Lung (tissue), 12 donors: ENCODE data around the gene NGEF. TPM values are rescaled to one million over a fixed set of nuclear protein-coding genes. Genes with fewer than 3 reads are reported as not detected.

Experiments
- ATAC-seq: fragments of 200-7000 bp; cut with Tn5 transposase; one replicate; pipeline ENCODE4 v1.9.1; 2020; ENCODE audit warnings: moderate number of reproducible peaks; ENCODE audit not compliant: insufficient read depth, low FRiP score
- DNase-seq, 3 donors: peaks; one replicate each; pipeline ENCODE4 v3.0.0-alpha.2; 2013 to 2017
- H3K27ac ChIP-seq, 2 donors: one replicate each; pipeline ENCODE4 v1.5.1; 2013; ENCODE audit warnings: mild to moderate bottlenecking in 2 of 2, moderate library complexity in 2 of 2, control low read depth in 1 of 2, inconsistent platforms in 1 of 2, low read depth in 1 of 2, low read length in 1 of 2
- H3K27me3 ChIP-seq, 3 donors: one replicate each; pipeline ENCODE4 v1.5.1; 2013; ENCODE audit warnings: low read length in 2 of 3; ENCODE audit not compliant: control insufficient read depth in 3 of 3, insufficient read depth in 3 of 3
- H3K36me3 ChIP-seq, 4 donors: one replicate each; pipeline ENCODE4 v1.5.1; 2013; ENCODE audit warnings: low read length in 4 of 4, mild to moderate bottlenecking in 1 of 4, moderate library complexity in 1 of 4; ENCODE audit not compliant: control insufficient read depth in 4 of 4, insufficient read depth in 4 of 4
- H3K4me1 ChIP-seq, 5 donors: one replicate each; pipeline ENCODE4 v1.5.1; 2013; ENCODE audit warnings: low read length in 5 of 5, mild to moderate bottlenecking in 2 of 5, moderate library complexity in 1 of 5; ENCODE audit not compliant: control insufficient read depth in 5 of 5, insufficient read depth in 5 of 5
- H3K4me3 ChIP-seq: one replicate; pipeline ENCODE4 v1.5.1; 2013; ENCODE audit warnings: mild to moderate bottlenecking, control low read depth, moderate library complexity
- H3K9ac ChIP-seq, 2 donors: one replicate each; pipeline ENCODE4 v1.5.1; 2013; ENCODE audit warnings: low read length in 2 of 2, control low read depth in 1 of 2; ENCODE audit not compliant: insufficient read depth in 1 of 2
- H3K9me3 ChIP-seq, 4 donors: one replicate each; pipeline ENCODE4 v1.5.1; 2013; ENCODE audit warnings: low read length in 3 of 4, mild to moderate bottlenecking in 1 of 4, moderate library complexity in 1 of 4; ENCODE audit not compliant: control insufficient read depth in 4 of 4, insufficient read depth in 3 of 4
- WGBS, 2 donors: extraction: QIAGEN DNeasy Blood & Tissue Kit; methylation state at CpG; one replicate each; pipeline ENCODE4 v1.1.7; 2013; 5-methylcytosine and 5-hydroxymethylcytosine counted together
- polyA plus RNA-seq, 2 donors: library from polyadenylated mRNA; stranded (reverse); fragments of 200-250 nt; gene quantifications; one replicate each; pipeline ENCODE4 v1.2.1, GENCODE V29; 2013
- total RNA-seq, 2 donors: library from RNA; depleted of rRNA in 1 of 2; stranded (reverse); fragments of >200 nt in 1 of 2; gene quantifications; one replicate each; pipeline ENCODE4 v1.2.1, GENCODE V29; 2014 to 2021
- TF ChIP-seq, protein P1 (sequence below): IDR thresholded peaks from 2 replicates; pipeline ENCODE4 v1.5.1; 2012; ENCODE audit warnings: mild to moderate bottlenecking; ENCODE audit errors: control extremely low read depth, extremely low read depth
- donor health status: control.
- donor health status: control.
- donor health status: Bipolar disorder and iron deficiency.
- donor health status: healthy.
- donor health status: DM: yes; HTN: yes; CAD: no.

The NGEF gene
- total and polyA plus RNA-seq, 4 donors: 0.35 to 2.4 (median 1.5) TPM

DNA sequence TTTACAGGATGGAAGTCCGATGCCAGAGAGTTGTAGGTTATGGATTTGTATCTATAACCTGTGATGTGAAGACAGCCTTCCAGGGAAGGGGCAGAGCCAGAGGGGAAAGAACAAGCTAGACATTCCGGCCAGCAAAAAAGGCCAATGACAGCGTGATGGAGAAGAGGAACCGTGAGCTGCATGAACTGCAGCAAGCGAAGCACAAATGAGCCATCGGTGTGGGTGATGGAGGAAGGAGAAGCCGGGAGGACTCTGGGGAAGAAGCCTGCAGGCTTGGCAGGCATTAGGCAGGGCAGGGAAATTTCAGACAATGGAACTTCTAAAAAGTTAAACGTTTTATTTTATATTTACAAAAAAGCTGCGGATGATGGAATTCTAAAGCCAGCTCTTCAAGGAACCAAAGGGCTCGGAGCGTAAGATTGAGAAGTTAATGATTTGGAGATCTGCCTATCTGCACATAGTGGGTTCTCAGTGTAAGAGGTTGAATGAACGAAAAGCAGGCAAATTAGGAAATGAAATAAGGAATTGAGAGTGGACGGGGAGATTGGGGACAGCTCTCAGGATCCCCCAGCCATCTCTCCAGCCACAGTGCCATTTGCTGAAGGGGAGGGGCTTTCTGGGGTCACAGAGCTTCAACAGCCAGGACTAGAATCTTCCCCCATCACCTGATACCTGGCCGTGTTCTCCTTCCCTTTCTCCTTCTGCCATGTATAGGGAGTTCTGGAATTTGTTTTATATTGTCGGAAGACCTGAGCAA is 28.4 kb downstream of the NGEF start:
- Histone ChIP-seq H3K27ac (no peak overlapping the region), H3K9me3 (peaks cover 0 to 6% (median 4%) of the 10 kb centered on the region in 4 donors), H3K36me3 (no peaks in the 10 kb centered on the region), H3K9ac (no peak overlapping the region), H3K4me1 (peaks cover 0 to 3% (median 0%) of the 10 kb centered on the region in 5 donors), H3K27me3 (no peaks in the 10 kb centered on the region), H3K4me3 (no peak overlapping the region)
- WGBS, 2 donors: 83 to 87% methylated on average over 15 of the region's 15 CpGs
- DNase-seq (no peak), ATAC-seq (no peak)
- TF ChIP-seq, protein P1, sequence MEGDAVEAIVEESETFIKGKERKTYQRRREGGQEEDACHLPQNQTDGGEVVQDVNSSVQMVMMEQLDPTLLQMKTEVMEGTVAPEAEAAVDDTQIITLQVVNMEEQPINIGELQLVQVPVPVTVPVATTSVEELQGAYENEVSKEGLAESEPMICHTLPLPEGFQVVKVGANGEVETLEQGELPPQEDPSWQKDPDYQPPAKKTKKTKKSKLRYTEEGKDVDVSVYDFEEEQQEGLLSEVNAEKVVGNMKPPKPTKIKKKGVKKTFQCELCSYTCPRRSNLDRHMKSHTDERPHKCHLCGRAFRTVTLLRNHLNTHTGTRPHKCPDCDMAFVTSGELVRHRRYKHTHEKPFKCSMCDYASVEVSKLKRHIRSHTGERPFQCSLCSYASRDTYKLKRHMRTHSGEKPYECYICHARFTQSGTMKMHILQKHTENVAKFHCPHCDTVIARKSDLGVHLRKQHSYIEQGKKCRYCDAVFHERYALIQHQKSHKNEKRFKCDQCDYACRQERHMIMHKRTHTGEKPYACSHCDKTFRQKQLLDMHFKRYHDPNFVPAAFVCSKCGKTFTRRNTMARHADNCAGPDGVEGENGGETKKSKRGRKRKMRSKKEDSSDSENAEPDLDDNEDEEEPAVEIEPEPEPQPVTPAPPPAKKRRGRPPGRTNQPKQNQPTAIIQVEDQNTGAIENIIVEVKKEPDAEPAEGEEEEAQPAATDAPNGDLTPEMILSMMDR: no peak

DNA sequence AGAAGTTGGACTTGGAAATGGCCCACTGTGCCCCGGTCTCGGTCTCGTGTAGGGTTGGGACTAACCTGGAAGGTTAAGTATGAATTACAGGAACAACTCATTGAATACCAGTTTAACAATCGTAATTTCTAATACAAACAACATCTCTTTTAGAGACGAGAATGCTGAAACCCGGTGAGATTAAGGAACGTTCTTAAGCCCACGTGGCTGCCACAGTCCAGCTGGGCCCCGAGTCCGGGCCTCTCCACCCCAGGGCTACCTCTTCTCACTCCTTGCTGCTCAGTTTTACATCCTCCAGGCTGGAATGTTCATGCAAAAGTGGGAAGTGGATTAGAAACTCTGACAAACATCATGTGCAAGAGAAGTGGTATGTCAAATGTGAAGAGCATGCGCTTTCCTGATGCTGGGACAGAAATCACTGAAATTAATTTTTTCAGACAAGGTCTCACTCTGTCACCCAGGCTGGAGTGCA is 29.4 kb downstream of the NGEF start:
- TF ChIP-seq, protein P1: no peak
- 66 to 85% methylated on average over 11 of the region's 11 CpGs for WGBS, 2 donors
- Histone ChIP-seq H3K9ac (no peak overlapping the region), H3K4me3 (no peak overlapping the region), H3K27me3 (no peaks in the 10 kb centered on the region), H3K36me3 (no peaks in the 10 kb centered on the region), H3K4me1 (peaks cover 0 to 3% (median 0%) of the 10 kb centered on the region in 5 donors), H3K27ac (no peak overlapping the region), H3K9me3 (peaks cover 0 to 6% (median 4%) of the 10 kb centered on the region in 4 donors)
- ATAC-seq (no peak), DNase-seq (no peak)

DNA sequence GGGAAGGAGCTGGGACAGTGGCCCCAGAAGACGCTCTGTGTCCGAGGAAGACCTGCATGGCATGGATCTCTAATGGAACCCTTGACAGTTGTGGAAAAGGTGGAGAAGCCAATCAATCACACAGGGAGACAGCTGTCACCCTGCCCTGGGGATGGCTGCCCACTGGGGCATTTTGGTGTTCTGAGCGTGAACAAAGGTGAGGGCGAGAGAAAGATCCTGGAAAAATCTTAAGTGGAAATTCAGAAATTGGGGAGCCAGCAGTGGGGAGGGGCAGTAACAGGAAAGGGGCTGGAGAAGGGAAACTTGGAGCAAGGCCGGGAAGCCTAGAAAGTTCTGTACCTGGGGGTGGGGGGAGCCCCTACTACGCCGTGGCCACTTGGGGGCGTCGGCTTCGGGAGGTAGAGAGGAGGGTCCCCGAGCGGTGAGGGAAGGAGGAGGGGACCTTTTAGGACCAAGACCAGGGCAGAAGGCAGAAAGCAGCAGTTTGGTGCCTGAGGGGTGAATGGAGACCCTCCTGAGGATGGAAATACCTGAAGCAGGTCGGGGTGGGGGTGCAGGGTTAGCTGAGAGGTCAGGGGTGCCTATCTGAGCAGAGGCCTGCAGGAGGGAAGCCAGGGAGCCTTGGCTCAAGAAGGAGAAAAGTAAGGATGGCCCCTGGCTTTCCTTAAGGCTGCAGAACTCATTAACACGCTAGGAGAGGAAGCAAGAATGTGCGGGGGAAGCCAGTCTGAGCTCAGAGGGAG is 30.0 kb downstream of the NGEF start:
- H3K36me3 ChIP-seq: no peaks in the 10 kb centered on the region
- TF ChIP-seq, protein P1: no peak
- WGBS, 2 donors: 56 to 61% methylated on average over 15 of the region's 15 CpGs
- peaks cover 0 to 6% (median 4%) of the 10 kb centered on the region in 4 donors for H3K9me3 ChIP-seq
- H3K4me3 ChIP-seq: no peak overlapping the region
- ATAC-seq: no peak
- peaks cover 0 to 3% (median 0%) of the 10 kb centered on the region in 5 donors for H3K4me1 ChIP-seq
- no peaks in the 10 kb centered on the region for H3K27me3 ChIP-seq
- no peak for DNase-seq
- no peak overlapping the region for H3K27ac ChIP-seq
- no peak overlapping the region for H3K9ac ChIP-seq
